Osteoblast (primary cell): ENCODE measurements around the gene PIGQ. TPM values are rescaled to one million over a fixed set of nuclear protein-coding genes. Genes with fewer than 3 reads are reported as not detected.
A peak's percentile ranks its signal among the peaks of the same experiment; 100 is the strongest.

Experiments
- DNase-seq: peaks from one replicate; pipeline ENCODE4 v3.0.0; 2011; ENCODE audit warnings: low spot score, mixed read lengths; ENCODE audit not compliant: insufficient read length; ENCODE audit errors: missing footprints
- H2AFZ ChIP-seq: 2 replicates; pipeline ENCODE4 v1.6.0; 2011; ENCODE audit warnings: mild to moderate bottlenecking, low read length
- H3K27ac ChIP-seq: 2 replicates; pipeline ENCODE4 v1.5.1; 2011; ENCODE audit warnings: mild to moderate bottlenecking, low read depth, low read length, moderate library complexity
- H3K27me3 ChIP-seq: 2 replicates; pipeline ENCODE4 v1.6.0; 2012; ENCODE audit warnings: mild to moderate bottlenecking, control low read depth, inconsistent platforms, low read length, moderate library complexity; ENCODE audit not compliant: insufficient read depth
- H3K36me3 ChIP-seq: 2 replicates; pipeline ENCODE4 v1.5.1; 2011; ENCODE audit warnings: mild to moderate bottlenecking, low read length, control low read depth, moderate library complexity; ENCODE audit not compliant: insufficient read depth
- H3K4me1 ChIP-seq: 2 replicates; pipeline ENCODE4 v1.5.1; 2011; ENCODE audit warnings: mild to moderate bottlenecking, low read length, control low read depth, moderate library complexity; ENCODE audit not compliant: insufficient read depth
- H3K4me2 ChIP-seq: 2 replicates; pipeline ENCODE4 v1.6.0; 2011; ENCODE audit warnings: mild to moderate bottlenecking, low read length; ENCODE audit not compliant: insufficient read depth
- H3K4me3 ChIP-seq: fragments of 200-600 bp; sonication (generic); 3 replicates; pipeline ENCODE4 v1.5.1; 2012; ENCODE audit warnings: mild to moderate bottlenecking, low read length, inconsistent platforms; ENCODE audit not compliant: insufficient read depth
- H3K79me2 ChIP-seq: 2 replicates; pipeline ENCODE4 v1.6.0; 2012; ENCODE audit warnings: mild to moderate bottlenecking, low read length, control low read depth, inconsistent platforms; ENCODE audit not compliant: insufficient read depth
- H3K9me3 ChIP-seq: 2 replicates; pipeline ENCODE4 v1.5.1; 2011; ENCODE audit warnings: low read depth, low read length, control low read depth
- H4K20me1 ChIP-seq: 2 replicates; pipeline ENCODE4 v1.6.0; 2012; ENCODE audit warnings: mild to moderate bottlenecking, low read length, control low read depth; ENCODE audit not compliant: insufficient read depth
- CTCF ChIP-seq: IDR thresholded peaks from 2 replicates; pipeline ENCODE4 v1.5.1; 2011; ENCODE audit warnings: mild to moderate bottlenecking, low read depth, low read length, moderate library complexity; ENCODE audit errors: extremely low read depth
- total RNA-seq: library from RNA; depleted of rRNA; stranded (reverse); fragments of >200 nt; gene quantifications from 2 replicates; pipeline ENCODE4 v1.2.3, GENCODE V29; 2012

PIGQ gene
- total RNA-seq, 1 donor, result 29.0 TPM

GRCh38 chr16:527015-527903, 42.5 kb upstream of the PIGQ start, which contains the start of gene CAPN15:
Gene CAPN15 (plus strand): TSS chr16:527712. CDS start chr16:546839, 19,127 bp downstream.
- Histone ChIP-seq H3K27me3 (no peaks in the 10 kb centered on the region), H3K36me3 (peaks cover 3% of the 10 kb centered on the region), H3K4me3 (peak within 1 kb of the TSS; percentile 86), H4K20me1 (peaks cover 62% of the 10 kb centered on the region), H3K4me1 (peaks cover 31% of the 10 kb centered on the region), H3K9me3 (no peaks in the 10 kb centered on the region), H3K79me2 (peaks cover 67% of the 10 kb centered on the region), H3K4me2 (peak within 1 kb of the TSS; percentile 93), H2AFZ (peak within 1 kb of the TSS; percentile 62), H3K27ac (peak within 1 kb of the TSS; percentile 77)
- peak; percentile 99 for DNase-seq
- no peak for TF ChIP-seq CTCF

- DNase-seq, result peak; percentile 95
- TF ChIP-seq CTCF, result no peak
- H4K20me1 ChIP-seq, result peaks cover 61% of the 10 kb centered on the region
- H3K27me3 ChIP-seq, result no peaks in the 10 kb centered on the region
- peak overlapping the region; percentile 91 for H3K4me2 ChIP-seq
- H3K9me3 ChIP-seq, result no peaks in the 10 kb centered on the region
- peak overlapping the region; percentile 86 for H3K4me3 ChIP-seq
- H2AFZ ChIP-seq, result no peak overlapping the region
- peaks cover 31% of the 10 kb centered on the region for H3K4me1 ChIP-seq
- peaks cover 76% of the 10 kb centered on the region for H3K79me2 ChIP-seq
- peak overlapping the region; percentile 72 for H3K27ac ChIP-seq
- peaks cover 3% of the 10 kb centered on the region for H3K36me3 ChIP-seq
Observed at GRCh38 chr16:528111-529011, 41.4 kb upstream of the PIGQ start.

- Histone ChIP-seq H3K9me3 (no peaks in the 10 kb centered on the region), H3K27ac (peak overlapping the region; percentile 72), H3K27me3 (no peaks in the 10 kb centered on the region), H3K79me2 (peaks cover 81% of the 10 kb centered on the region), H2AFZ (no peak overlapping the region), H4K20me1 (peaks cover 66% of the 10 kb centered on the region), H3K36me3 (peaks cover 3% of the 10 kb centered on the region), H3K4me2 (peak overlapping the region; percentile 91), H3K4me1 (peaks cover 31% of the 10 kb centered on the region), H3K4me3 (peak overlapping the region; percentile 86)
- DNase-seq, result no peak
- TF ChIP-seq CTCF, result no peak
Observed at GRCh38 chr16:529012-529575, 40.7 kb upstream of the PIGQ start.
